ENCODE measurements around the gene CLEC2L. TPM values are rescaled to one million over a fixed set of nuclear protein-coding genes. Genes with fewer than 3 reads are reported as not detected.

The CLEC2L gene
- total and polyA plus RNA-seq, 2 of the 8 experiments (the other 6 are each of a cell fraction or from before 2014, with no cell fraction given): 0.20 to 1.9 TPM

DNA sequence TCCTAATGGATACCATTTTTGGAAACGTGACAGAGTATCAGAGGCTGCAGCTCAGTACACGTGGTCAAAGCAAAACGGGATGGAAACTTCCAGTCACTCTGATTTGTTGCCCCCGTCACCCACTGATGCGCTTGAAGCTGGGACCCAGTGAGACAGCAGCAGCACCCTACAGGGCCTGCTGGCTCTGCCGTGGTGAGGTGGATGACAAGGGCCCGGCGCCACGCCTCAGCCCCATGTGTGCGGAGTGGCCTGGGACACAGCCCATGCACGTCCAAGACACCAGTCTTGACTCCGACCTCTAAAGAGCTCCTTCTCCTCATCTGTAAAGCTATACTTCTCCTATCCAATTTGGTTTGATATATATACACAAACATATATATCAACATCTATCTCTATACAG, 39.0 kb downstream of the CLEC2L start (continued):
- TF ChIP-seq, protein P1, sequence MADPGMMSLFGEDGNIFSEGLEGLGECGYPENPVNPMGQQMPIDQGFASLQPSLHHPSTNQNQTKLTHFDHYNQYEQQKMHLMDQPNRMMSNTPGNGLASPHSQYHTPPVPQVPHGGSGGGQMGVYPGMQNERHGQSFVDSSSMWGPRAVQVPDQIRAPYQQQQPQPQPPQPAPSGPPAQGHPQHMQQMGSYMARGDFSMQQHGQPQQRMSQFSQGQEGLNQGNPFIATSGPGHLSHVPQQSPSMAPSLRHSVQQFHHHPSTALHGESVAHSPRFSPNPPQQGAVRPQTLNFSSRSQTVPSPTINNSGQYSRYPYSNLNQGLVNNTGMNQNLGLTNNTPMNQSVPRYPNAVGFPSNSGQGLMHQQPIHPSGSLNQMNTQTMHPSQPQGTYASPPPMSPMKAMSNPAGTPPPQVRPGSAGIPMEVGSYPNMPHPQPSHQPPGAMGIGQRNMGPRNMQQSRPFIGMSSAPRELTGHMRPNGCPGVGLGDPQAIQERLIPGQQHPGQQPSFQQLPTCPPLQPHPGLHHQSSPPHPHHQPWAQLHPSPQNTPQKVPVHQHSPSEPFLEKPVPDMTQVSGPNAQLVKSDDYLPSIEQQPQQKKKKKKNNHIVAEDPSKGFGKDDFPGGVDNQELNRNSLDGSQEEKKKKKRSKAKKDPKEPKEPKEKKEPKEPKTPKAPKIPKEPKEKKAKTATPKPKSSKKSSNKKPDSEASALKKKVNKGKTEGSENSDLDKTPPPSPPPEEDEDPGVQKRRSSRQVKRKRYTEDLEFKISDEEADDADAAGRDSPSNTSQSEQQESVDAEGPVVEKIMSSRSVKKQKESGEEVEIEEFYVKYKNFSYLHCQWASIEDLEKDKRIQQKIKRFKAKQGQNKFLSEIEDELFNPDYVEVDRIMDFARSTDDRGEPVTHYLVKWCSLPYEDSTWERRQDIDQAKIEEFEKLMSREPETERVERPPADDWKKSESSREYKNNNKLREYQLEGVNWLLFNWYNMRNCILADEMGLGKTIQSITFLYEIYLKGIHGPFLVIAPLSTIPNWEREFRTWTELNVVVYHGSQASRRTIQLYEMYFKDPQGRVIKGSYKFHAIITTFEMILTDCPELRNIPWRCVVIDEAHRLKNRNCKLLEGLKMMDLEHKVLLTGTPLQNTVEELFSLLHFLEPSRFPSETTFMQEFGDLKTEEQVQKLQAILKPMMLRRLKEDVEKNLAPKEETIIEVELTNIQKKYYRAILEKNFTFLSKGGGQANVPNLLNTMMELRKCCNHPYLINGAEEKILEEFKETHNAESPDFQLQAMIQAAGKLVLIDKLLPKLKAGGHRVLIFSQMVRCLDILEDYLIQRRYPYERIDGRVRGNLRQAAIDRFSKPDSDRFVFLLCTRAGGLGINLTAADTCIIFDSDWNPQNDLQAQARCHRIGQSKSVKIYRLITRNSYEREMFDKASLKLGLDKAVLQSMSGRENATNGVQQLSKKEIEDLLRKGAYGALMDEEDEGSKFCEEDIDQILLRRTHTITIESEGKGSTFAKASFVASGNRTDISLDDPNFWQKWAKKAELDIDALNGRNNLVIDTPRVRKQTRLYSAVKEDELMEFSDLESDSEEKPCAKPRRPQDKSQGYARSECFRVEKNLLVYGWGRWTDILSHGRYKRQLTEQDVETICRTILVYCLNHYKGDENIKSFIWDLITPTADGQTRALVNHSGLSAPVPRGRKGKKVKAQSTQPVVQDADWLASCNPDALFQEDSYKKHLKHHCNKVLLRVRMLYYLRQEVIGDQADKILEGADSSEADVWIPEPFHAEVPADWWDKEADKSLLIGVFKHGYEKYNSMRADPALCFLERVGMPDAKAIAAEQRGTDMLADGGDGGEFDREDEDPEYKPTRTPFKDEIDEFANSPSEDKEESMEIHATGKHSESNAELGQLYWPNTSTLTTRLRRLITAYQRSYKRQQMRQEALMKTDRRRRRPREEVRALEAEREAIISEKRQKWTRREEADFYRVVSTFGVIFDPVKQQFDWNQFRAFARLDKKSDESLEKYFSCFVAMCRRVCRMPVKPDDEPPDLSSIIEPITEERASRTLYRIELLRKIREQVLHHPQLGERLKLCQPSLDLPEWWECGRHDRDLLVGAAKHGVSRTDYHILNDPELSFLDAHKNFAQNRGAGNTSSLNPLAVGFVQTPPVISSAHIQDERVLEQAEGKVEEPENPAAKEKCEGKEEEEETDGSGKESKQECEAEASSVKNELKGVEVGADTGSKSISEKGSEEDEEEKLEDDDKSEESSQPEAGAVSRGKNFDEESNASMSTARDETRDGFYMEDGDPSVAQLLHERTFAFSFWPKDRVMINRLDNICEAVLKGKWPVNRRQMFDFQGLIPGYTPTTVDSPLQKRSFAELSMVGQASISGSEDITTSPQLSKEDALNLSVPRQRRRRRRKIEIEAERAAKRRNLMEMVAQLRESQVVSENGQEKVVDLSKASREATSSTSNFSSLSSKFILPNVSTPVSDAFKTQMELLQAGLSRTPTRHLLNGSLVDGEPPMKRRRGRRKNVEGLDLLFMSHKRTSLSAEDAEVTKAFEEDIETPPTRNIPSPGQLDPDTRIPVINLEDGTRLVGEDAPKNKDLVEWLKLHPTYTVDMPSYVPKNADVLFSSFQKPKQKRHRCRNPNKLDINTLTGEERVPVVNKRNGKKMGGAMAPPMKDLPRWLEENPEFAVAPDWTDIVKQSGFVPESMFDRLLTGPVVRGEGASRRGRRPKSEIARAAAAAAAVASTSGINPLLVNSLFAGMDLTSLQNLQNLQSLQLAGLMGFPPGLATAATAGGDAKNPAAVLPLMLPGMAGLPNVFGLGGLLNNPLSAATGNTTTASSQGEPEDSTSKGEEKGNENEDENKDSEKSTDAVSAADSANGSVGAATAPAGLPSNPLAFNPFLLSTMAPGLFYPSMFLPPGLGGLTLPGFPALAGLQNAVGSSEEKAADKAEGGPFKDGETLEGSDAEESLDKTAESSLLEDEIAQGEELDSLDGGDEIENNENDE (IDR thresholded peaks at IDR 0.05; ENCODE audit: insufficient replicate concordance, low read length): no peak
- no peak for TF ChIP-seq ASH2L (IDR thresholded peaks at IDR 0.05; ENCODE audit: low read length)
- no peak for TF ChIP-seq SP4 (IDR thresholded peaks at IDR 0.05; ENCODE audit: low read length)
- TF ChIP-seq SRF (IDR thresholded peaks at IDR 0.05; ENCODE audit: low read depth, low read length): no peak
- no peak for TF ChIP-seq EGR1 (IDR thresholded peaks at IDR 0.05; ENCODE audit: borderline replicate concordance, low read depth, low read length)
- no peak for TF ChIP-seq CEBPB (IDR thresholded peaks at IDR 0.05; ENCODE audit: low read depth, low read length)

All from H1 (cell line).